ENCODE results near the gene PPP1R13L.

Gene PPP1R13L

GRCh38 chr19:45405435-45406225 lies 761 bp upstream of the PPP1R13L start:
- DNase-seq, result peak; percentile 95 to 96

DNA sequence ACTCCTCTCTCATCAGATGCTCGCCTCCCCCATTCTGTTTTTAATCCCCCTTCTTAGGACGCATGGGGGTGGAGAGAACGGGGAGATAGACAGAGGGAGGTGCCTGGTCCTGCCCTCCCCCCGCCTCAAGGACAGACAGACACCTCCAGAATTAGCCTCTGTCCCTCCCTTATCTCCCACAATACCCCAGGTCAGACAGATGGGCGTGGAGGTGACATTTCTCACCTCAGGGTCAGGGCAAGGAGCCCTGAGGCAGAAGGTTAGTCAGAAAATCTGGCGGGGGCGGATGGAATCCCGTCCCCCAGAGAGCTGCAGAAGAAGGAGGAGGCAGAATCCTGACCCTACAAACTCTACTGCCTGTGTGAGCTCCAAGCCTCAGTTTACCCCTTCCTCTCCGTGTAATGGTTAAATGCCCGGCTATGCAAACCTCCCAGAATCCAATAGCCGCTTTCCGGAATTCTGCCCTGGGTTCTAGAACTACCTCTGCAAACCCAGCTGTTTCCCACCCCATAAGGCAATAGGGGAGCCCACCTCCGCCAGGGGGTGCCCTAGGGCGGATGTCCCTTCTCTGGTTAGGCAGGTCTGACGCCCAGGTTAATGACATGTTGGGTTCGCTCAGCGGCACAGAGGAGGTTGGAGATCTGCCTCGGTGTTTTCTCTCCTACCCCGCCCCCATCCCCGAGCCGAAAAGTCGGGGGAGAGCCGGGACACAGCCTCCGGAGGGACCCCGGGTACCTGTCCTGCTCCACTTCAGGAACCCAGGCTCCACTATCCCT lies 900 bp downstream of the PPP1R13L start:
- DNase-seq, result no peak

- no peak for DNase-seq
Observed at GRCh38 chr19:45403272-45403671, 1.6 kb downstream of the PPP1R13L start.

GRCh38 chr19:45402298-45403061 lies 2.4 kb downstream of the PPP1R13L start:
- DNase-seq, result no peak

DNA sequence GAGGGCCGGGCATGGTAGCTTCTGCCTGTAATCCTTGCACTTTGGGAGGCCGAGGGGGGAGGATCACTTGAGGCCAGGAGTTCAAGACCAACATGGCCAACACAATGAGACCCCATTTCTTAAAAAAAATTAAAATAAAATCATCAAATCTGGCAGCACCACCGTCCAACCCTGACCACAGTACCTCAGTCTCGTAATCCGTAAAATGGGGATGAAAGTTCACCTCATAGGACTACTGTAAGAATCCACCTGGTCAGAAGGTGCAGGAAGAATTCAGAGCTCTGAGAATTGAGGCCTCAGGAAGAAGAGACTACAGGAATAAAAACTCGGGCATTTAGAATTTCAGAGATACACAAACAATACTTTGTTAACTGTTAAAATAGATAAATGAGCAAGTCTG lies 3.1 kb downstream of the PPP1R13L start:
- no peak for DNase-seq

DNA sequence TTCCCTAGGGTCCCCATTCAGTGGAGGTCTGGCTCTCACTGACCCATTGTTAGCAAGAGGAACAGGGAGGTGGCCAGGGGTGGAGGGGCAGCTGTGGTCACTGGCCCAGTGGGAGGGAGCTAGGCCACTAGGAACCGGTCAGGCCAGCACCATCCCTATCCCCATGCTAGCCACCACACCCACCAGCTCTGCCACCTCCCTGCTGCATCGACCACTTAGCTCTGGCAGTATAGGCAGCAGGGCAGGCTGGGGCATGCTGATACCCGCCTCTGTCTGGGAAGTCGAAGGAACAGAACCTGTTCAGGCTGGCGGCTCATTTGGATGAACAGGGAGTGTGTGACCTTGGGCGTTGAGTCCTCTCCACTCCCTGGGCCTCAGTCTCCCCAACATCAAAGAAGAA lies 4.7 kb downstream of the PPP1R13L start:
- DNase-seq, result no peak

DNA sequence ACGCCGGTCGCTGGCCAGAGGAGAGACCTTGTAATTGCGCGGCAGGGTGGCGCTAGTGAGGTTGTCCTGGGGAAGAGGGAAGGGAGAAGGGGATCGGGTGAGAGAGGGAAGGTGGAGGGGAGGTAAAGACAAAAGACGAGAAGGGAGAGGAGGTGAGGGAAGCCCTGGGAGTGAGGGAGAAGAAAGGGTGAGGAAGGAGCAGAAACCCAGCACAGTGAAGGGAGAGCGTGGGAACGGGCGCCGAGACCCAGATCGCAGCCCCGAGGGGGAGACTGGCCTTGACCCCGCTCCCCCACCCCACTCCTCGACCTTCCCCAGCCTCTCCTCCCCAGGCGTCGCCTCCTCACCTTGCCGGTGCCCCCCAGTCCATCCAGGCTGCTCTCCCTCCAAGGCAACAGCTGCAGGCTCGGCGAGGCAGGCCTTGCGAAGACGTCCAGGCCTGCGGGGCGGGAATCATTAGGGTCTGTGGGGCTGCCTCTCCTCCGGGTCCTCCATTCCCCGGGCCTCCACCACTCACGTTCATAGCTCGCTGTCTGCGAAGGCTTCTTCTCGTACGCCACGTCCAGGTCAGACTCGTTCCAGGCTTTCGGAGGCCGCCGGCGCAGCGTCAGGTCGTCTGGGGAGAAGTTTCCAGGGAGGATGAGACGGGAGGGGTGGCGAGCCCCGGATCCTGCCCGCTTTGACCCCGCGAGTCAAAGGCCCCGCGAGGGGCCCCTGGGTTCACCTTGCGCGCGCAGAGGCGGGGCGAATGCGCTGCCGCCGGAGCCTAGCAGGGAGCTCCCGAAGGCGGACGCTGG lies 8.8 kb downstream of the PPP1R13L start:
- no peak for DNase-seq

- DNase-seq, result no peak
Observed at GRCh38 chr19:45391871-45392665, 12.8 kb downstream of the PPP1R13L start.

GRCh38 chr19:45391346-45391745 lies 13.5 kb downstream of the PPP1R13L start:
- peak in 1 of 2 experiments; percentile 35 for DNase-seq

- no peak for DNase-seq
Observed at GRCh38 chr19:45385392-45386221, 19.3 kb downstream of the PPP1R13L start.

- DNase-seq, result no peak
Observed at GRCh38 chr19:45382426-45382825, 22.4 kb downstream of the PPP1R13L start.

DNA sequence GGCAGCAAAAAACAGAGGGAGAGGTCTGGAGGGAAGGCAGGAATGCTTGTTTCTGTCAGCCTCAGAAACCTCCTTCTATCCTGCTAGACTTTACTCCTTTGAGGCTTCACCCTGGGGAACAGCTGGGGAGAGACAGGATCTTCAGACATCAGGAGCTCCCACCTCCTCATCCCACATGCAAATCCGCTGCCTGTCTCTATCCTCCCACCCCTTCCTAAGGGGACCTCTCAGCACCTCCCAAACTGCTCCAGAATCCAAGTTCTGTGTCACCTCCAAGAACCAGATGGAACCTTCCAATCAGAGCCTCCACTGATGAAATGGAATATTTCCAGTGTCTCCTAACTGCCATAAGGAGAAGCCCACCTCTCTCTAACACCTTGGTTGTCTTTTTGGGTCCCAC lies 24.8 kb downstream of the PPP1R13L start:
- no peak for DNase-seq

DNA sequence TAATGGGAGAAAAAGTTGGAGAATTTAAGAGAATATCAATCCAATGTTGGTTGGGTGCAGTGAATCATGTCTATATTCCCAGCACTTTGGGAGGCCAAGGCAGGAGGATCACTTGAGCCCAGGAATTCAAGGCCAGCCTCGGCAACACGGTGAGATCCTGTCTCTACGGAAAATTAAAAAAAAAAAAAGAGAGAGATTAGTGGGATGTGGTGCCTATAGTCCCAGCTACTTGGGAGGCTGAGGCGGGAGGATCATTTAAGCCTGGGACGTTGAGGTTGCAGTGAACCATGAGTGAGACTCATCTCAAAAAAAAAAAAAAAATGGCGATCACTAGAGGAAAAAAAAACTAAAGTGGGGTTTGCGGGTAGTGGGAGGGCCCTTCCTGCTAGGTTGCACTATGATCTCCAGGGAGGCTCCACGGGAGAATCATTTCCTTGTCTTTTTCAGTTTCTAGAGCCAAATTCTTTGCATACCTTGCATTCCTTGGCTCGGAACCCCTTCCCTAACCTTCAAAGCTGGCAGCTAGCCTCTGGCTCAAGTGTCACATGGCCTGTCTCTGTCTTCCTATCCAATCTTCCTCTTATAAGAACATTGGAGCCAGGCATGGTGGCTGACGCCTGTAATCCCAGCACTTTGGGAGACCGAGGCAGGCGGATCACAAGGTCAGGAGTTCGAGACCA lies 28.7 kb downstream of the PPP1R13L start:
- peak; percentile 24 to 78 for DNase-seq

- peak; percentile 99 to 100 for DNase-seq
Observed at GRCh38 chr19:45370410-45371204, 34.3 kb downstream of the PPP1R13L start, which contains the start of gene ERCC2. ERCC2 (minus strand) TSS chr19:45370573; CDS start chr19:45370540, 33 bp downstream.

DNA sequence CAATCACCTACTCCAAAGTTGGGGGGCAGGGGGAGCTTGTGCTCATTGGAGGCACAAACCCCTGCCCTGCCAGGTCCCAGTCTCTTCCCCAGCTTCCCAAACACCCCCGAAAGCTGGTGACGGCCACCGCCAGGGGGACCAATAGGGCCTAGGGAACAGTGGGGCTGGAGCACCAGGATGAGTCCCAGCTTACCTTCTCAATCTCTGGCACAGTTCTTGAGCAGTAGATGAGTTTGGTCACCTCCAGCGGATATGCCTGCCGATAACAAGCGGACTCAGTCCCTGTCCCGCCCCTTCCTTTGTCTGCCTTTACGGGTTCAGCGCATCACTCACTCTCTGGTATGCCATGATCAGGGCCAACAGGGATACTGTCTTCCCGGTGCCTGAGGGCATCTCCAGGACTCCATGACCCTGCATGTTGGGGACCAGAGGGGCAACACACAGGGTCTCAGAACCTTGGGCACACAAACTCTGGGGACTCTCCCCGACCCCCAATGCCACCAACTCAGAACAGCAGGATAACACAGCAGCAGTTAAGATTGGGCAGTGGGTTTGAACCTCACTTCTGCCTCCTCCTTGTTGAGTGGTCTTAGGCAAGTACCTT lies 36.0 kb downstream of the PPP1R13L start:
- no peak for DNase-seq

GRCh38 chr19:45368127-45368526 lies 36.7 kb downstream of the PPP1R13L start:
- no peak for DNase-seq

DNA sequence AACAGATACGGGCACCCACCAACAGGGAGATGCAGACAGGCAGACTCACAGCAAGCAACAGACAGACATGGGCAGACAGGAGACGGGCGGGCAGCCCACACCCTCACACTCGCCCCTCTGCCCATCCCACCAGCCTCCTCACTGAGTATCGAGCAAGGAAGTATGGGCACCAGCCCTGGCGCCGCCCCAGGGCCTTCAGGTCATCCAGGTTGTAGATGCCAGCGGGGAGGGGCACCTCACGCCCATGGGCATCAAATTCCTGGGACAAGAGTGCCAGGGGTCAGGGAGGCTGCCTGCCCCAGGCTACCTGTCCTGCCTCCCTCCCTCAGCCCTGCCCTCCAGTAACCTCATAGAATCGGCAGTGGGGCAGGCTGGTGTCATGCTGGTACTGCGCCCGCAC lies 40.2 kb downstream of the PPP1R13L start:
- no peak for DNase-seq

DNA sequence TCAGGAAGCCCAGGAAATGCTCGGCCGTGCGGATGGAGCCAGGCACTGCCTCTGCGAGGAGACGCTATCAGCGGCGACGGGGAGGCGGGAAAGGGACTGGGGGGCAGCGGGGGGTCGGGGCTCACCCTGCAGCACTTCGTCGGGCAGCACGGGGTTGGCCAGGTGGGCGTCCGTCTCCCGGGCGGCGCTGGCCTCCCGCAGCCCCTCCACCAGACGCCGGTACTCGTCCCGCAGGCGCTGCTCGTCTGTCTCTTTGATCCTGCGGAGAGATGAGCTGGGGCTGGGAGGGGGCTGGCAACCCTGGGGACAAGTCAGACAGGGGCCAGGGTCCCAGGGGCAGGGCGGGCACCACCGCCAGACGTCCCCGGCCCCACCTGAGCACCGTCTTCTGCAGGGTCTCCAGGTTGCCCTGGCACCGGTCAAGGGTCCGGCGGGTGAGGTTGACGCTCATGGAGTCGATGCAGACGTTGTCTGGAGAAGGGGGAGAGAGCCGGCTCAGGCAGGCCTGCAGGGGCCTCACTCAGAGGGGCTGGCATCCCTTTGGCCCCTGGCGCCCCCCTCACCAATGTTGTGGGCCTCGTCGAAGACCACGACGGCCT lies 40.9 kb downstream of the PPP1R13L start:
- no peak for DNase-seq

Data from NCI-H446 (cell line).